ENCODE measurements around the gene GNPTAB.

DNA sequence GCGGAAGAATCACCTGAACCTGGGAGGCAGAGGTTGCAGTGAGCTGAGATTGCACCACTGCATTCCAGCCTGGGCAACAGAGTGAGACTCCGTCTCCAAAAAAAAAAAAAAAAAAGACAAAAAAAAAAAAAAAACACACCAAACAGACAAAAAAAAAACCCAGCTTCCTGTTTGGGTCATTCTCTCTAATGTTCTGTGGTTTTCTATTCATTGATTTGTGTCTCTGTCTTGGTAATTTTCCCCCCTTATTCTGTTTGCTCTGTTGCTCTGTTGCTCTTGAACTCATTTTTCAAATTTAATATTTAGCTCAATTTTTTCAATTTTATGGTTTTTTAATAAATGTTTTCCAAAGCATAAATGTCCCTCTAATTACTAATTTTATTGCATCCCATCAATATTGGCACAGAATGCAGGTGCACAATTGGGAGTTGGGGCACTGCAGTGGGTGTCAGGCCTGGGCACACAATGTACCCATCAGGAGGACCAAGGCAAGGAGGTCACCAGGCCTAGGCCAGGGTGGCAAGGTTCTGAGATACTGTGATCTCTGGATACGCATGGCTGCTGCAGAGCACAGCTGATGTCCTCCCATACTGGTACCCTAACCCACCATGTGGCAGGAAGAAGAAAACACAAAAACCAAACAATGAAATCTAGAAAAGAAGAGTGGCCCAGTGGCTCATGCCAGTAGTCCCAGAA lies 8.0 kb upstream of the GNPTAB start:
- no peak for TF ChIP-seq CTCF (IDR thresholded peaks at IDR 0.05)
- no peak for TF ChIP-seq EZH2 (IDR thresholded peaks at IDR 0.05; ENCODE audit: borderline replicate concordance, insufficient read depth, low read depth, low read length, poor library complexity, severe bottlenecking)
